Measurements from ENCODE around the gene HMX1.

GRCh38 chr4:8864912-8865680 lies 6.5 kb downstream of the HMX1 start:
- TF ChIP-seq EZH2 (IDR thresholded peaks at IDR 0.05; ENCODE audit: borderline replicate concordance, low read depth, low read length, severe bottlenecking) (no peak), POLR2A (IDR thresholded peaks at IDR 0.05; ENCODE audit: low read depth, low read length) (no peak), MAX (IDR thresholded peaks at IDR 0.05; ENCODE audit: insufficient read depth, insufficient read length) (no peak), FOS (IDR thresholded peaks at IDR 0.05; ENCODE audit: borderline replicate concordance, insufficient read depth, low read length) (no peak)
- TF ChIP-seq, protein P1, sequence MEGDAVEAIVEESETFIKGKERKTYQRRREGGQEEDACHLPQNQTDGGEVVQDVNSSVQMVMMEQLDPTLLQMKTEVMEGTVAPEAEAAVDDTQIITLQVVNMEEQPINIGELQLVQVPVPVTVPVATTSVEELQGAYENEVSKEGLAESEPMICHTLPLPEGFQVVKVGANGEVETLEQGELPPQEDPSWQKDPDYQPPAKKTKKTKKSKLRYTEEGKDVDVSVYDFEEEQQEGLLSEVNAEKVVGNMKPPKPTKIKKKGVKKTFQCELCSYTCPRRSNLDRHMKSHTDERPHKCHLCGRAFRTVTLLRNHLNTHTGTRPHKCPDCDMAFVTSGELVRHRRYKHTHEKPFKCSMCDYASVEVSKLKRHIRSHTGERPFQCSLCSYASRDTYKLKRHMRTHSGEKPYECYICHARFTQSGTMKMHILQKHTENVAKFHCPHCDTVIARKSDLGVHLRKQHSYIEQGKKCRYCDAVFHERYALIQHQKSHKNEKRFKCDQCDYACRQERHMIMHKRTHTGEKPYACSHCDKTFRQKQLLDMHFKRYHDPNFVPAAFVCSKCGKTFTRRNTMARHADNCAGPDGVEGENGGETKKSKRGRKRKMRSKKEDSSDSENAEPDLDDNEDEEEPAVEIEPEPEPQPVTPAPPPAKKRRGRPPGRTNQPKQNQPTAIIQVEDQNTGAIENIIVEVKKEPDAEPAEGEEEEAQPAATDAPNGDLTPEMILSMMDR (IDR thresholded peaks at IDR 0.05; ENCODE audit: extremely low read depth in 1 of 2, insufficient read depth in 1 of 2, low read depth in 1 of 2, low read length in 2 of 2) = no peak
